ENCODE data around the gene LPCAT2. TPM values are rescaled to one million over a fixed set of nuclear protein-coding genes. Genes with fewer than 3 reads are reported as not detected.

Gene LPCAT2
- total and polyA plus RNA-seq, 2 experiments from 2014 or later = 7.8 to 23.8 TPM

GRCh38 chr16:55499281-55499680 lies 9.6 kb upstream of the LPCAT2 start:
- H2AFZ ChIP-seq = no peak overlapping the region
- DNase-seq (ENCODE audit: low spot score) = no peak
- Mint-ChIP-seq H3K4me3 (no peak overlapping the region), H3K27ac (no peak overlapping the region), H3K27me3 (ENCODE audit: insufficient read depth, low read depth, poor library complexity) (peaks cover 5% of the 10 kb centered on the region), H3K9me3 (no peaks in the 10 kb centered on the region), H3K36me3 (ENCODE audit: low read depth) (peaks cover 12% of the 10 kb centered on the region), H3K4me1 (peaks cover 18% of the 10 kb centered on the region; the same call in 2 of the 3 replicates)
- no peak overlapping the region for H3K27ac ChIP-seq (ENCODE audit: low read depth)
- no peak overlapping the region for H3K4me3 ChIP-seq
- H3K36me3 ChIP-seq (ENCODE audit: insufficient read depth) = no peaks in the 10 kb centered on the region; the same call in 1 of the 2 replicates
- TF ChIP-seq ZNF114 (CRISPR knock-in tag; IDR thresholded peaks at IDR 0.05) (no peak), ZNF331 (CRISPR knock-in tag; IDR thresholded peaks at IDR 0.05; ENCODE audit: low read depth) (no peak), ZNF462 (CRISPR knock-in tag; IDR thresholded peaks at IDR 0.05) (no peak), NANOG (IDR thresholded peaks at IDR 0.05; ENCODE audit: borderline replicate concordance) (no peak), CTCF (conservative IDR thresholded peaks at IDR 0.05; ENCODE audit: low read depth in 2 of 2) (no peak), JUNB (IDR thresholded peaks at IDR 0.05; ENCODE audit: unreplicated experiment) (no peak), CREB1 (CRISPR knock-in tag; IDR thresholded peaks at IDR 0.05; ENCODE audit: low read depth) (no peak), STAT1 (IDR thresholded peaks at IDR 0.05; ENCODE audit: unreplicated experiment) (no peak), EZH2 (IDR thresholded peaks at IDR 0.05; ENCODE audit: low read depth, unreplicated experiment) (no peak), REST (IDR thresholded peaks at IDR 0.05; ENCODE audit: unreplicated experiment) (no peak), POLR2AphosphoS5 (IDR thresholded peaks at IDR 0.05; ENCODE audit: low read depth) (no peak)
- H3F3A ChIP-seq (replicated peaks; ENCODE audit: low read depth) = no peaks in the 10 kb centered on the region
- no peak for ATAC-seq
- no peak overlapping the region for H3K4me2 ChIP-seq
- no peaks in the 10 kb centered on the region; the same call in none of the 2 replicates for H4K20me1 ChIP-seq (replicated peaks; ENCODE audit: insufficient read depth)
- no peaks in the 10 kb centered on the region for H3K9me2 ChIP-seq (ENCODE audit: insufficient read depth)
- no peaks in the 10 kb centered on the region for H3K79me2 ChIP-seq (replicated peaks; ENCODE audit: insufficient read depth)
- H3K27me3 ChIP-seq (ENCODE audit: insufficient read depth) = no peaks in the 10 kb centered on the region
- peaks cover 13% of the 10 kb centered on the region for H3K4me1 ChIP-seq (ENCODE audit: insufficient read depth)
